Fibroblast of lung (primary cell): ENCODE data around the gene SH2D2A. TPM values are rescaled to one million over a fixed set of nuclear protein-coding genes. Genes with fewer than 3 reads are reported as not detected.

Experiments used
- DNase-seq, 2 donors: peaks; one replicate each; pipeline versions ENCODE4 v3.0.0 to v3.0.0-alpha.2; 2010; ENCODE audit warnings: low read depth in 2 of 2
- H2AFZ ChIP-seq: 2 replicates; pipeline ENCODE4 v1.5.1; 2012; ENCODE audit warnings: low read length, control low read depth, inconsistent platforms
- H3K27ac ChIP-seq: 2 replicates; pipeline ENCODE4 v1.5.1; 2011; ENCODE audit warnings: low read length, control low read depth; ENCODE audit not compliant: insufficient read depth
- H3K27me3 ChIP-seq: 2 replicates; pipeline ENCODE4 v1.5.1; 2011; ENCODE audit warnings: mild to moderate bottlenecking, low read length; ENCODE audit not compliant: control insufficient read depth, insufficient read depth
- H3K36me3 ChIP-seq: 2 replicates; pipeline ENCODE4 v1.5.1; 2011; ENCODE audit warnings: low read length; ENCODE audit not compliant: control insufficient read depth, insufficient read depth
- H3K4me1 ChIP-seq: 2 replicates; pipeline ENCODE4 v1.5.1; 2011; ENCODE audit warnings: low read length; ENCODE audit not compliant: control insufficient read depth, insufficient read depth; ENCODE audit errors: extremely low read depth
- H3K4me2 ChIP-seq: 2 replicates; pipeline ENCODE4 v1.5.1; 2011; ENCODE audit warnings: low read length, control low read depth; ENCODE audit not compliant: insufficient read depth; ENCODE audit errors: extremely low read depth
- H3K4me3 ChIP-seq, 4 experiments: fragments of 200-600 bp in 1 of 4; sonication (generic) in 1 of 4; replicated peaks in 1 of 4; 2 replicates each; pipeline ENCODE4 v1.5.1; 2011 to 2016; ENCODE audit warnings: low read length in 4 of 4, low read depth in 3 of 4, mild to moderate bottlenecking in 3 of 4, control low read depth in 2 of 4, inconsistent platforms in 1 of 4, mixed read lengths in 1 of 4; ENCODE audit not compliant: insufficient read depth in 1 of 4; ENCODE audit errors: control extremely low read depth in 1 of 4
- H3K79me2 ChIP-seq: 2 replicates; pipeline ENCODE4 v1.5.1; 2012; ENCODE audit warnings: mild to moderate bottlenecking, low read length, inconsistent platforms; ENCODE audit not compliant: control insufficient read depth, insufficient read depth
- H3K9ac ChIP-seq: 2 replicates; pipeline ENCODE4 v1.5.1; 2011; ENCODE audit warnings: mild to moderate bottlenecking, low read length, control low read depth; ENCODE audit not compliant: insufficient read depth
- H3K9me3 ChIP-seq: 2 replicates; pipeline ENCODE4 v1.5.1; 2012; ENCODE audit warnings: low read depth, low read length; ENCODE audit not compliant: control insufficient read depth, insufficient read depth
- H4K20me1 ChIP-seq: 2 replicates; pipeline ENCODE4 v1.5.1; 2011; ENCODE audit warnings: low read length; ENCODE audit not compliant: control insufficient read depth, insufficient read depth; ENCODE audit errors: extremely low read depth
- EZH2 ChIP-seq: IDR thresholded peaks from 2 replicates; pipeline ENCODE4 v1.5.1; 2012; ENCODE audit warnings: low read length, control low read depth, mild to moderate bottlenecking; ENCODE audit errors: missing control alignments
- polyA plus RNA-seq, 2 donors: library from polyadenylated mRNA; depleted of rRNA in 1 of 2; stranded (reverse) in 1 of 2; unstranded in 1 of 2; fragments of >200 nt; gene quantifications; 2 replicates each; pipeline ENCODE4 v1.2.1, GENCODE V29; 2011 to 2012; ENCODE audit warnings: missing spikeins in 1 of 2
- total RNA-seq: library from RNA; depleted of rRNA; stranded (reverse); fragments of >200 nt; gene quantifications from 2 replicates; pipeline ENCODE4 v1.2.1, GENCODE V29; 2014
- TF ChIP-seq, protein P1 (sequence below), 2 donors: IDR thresholded peaks in 1 of 2; conservative IDR thresholded peaks in 1 of 2; 1 replicate in 1 of 2; 2 replicates in 1 of 2; pipeline ENCODE4 v1.5.1; 2011 to 2012; ENCODE audit warnings: low read length in 2 of 2, control low read depth in 1 of 2, inconsistent platforms in 1 of 2, low read depth in 1 of 2, mild to moderate bottlenecking in 1 of 2

The SH2D2A gene
- total and polyA plus RNA-seq, 2 donors (not counting 1 experiment from before 2014, with no cell fraction given): not detected

DNA sequence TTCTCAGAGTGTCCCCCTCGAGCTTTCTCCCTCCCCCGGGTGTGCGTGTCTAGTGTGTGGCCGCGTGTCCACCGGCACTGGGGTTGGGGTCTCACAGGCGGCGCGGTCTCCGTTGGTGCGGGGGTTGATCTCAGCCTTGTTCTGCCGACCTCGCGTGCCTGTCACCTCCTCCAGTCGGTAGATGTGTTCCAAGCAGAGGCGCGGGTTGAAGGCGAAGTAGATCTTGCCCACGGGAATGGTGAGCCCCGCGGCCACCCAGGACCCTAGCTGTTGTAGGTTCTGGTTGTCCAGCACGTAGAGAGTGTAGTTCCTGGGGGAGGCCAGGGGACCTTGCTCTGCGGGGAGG lies 32.5 kb upstream of the SH2D2A start:
- Histone ChIP-seq H3K27ac (no peak overlapping the region), H3K27me3 (peaks cover 55% of the 10 kb centered on the region), H3K4me3 (no peak overlapping the region), H3K4me1 (peaks cover 3% of the 10 kb centered on the region), H3K9me3 (no peaks in the 10 kb centered on the region), H3K79me2 (no peaks in the 10 kb centered on the region), H3K4me2 (no peak overlapping the region), H2AFZ (no peak overlapping the region), H3K36me3 (no peaks in the 10 kb centered on the region), H4K20me1 (no peaks in the 10 kb centered on the region), H3K9ac (no peak overlapping the region)
- TF ChIP-seq EZH2: peak; percentile 43
- TF ChIP-seq, protein P1, sequence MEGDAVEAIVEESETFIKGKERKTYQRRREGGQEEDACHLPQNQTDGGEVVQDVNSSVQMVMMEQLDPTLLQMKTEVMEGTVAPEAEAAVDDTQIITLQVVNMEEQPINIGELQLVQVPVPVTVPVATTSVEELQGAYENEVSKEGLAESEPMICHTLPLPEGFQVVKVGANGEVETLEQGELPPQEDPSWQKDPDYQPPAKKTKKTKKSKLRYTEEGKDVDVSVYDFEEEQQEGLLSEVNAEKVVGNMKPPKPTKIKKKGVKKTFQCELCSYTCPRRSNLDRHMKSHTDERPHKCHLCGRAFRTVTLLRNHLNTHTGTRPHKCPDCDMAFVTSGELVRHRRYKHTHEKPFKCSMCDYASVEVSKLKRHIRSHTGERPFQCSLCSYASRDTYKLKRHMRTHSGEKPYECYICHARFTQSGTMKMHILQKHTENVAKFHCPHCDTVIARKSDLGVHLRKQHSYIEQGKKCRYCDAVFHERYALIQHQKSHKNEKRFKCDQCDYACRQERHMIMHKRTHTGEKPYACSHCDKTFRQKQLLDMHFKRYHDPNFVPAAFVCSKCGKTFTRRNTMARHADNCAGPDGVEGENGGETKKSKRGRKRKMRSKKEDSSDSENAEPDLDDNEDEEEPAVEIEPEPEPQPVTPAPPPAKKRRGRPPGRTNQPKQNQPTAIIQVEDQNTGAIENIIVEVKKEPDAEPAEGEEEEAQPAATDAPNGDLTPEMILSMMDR (conservative IDR thresholded peaks at IDR 0.05 in 1 of 2, IDR thresholded peaks at IDR 0.05 in 1 of 2; ENCODE audit: low read depth in 1 of 2, low read length in 2 of 2): no peak
- no peak for DNase-seq

DNA sequence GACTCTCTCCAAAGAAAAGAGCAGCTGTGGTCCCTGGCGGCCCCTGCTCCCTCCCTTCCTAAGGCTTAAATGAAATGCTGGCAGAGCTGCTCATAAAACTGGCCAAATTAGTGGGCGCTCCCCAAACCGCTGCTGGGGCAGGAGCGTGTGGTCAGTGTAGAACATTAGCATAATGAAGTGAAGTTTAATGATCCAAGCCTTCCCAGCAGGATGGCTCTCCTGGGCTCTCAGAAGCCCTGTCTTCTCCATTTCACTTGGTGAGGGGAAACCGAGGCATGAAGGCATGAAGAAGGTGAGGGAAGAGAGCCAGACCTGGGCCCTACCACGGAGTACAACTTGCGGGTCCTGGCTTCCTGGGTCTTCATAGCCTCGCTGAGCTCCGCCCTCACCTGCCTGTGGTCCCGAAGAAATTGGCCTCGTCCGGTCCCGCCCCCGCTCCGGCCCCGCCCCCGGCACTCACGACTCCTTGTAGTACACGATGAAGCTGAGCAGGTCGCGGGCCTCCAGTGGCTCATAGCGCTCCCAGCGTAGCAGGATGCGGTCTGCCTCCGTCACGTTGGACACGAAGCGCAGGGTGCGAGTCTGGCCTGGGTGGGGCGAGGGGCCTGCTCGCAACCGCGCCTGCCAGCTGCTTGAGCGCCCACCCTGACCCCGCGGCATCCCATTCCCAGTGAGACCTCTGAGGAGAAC lies 32.0 kb upstream of the SH2D2A start:
- no peaks in the 10 kb centered on the region for H3K79me2 ChIP-seq
- no peak overlapping the region for H3K4me3 ChIP-seq
- H2AFZ ChIP-seq: no peak overlapping the region
- H3K4me1 ChIP-seq: peaks cover 3% of the 10 kb centered on the region
- no peak overlapping the region for H3K4me2 ChIP-seq
- no peak for TF ChIP-seq EZH2
- TF ChIP-seq, protein P1 (conservative IDR thresholded peaks at IDR 0.05 in 1 of 2, IDR thresholded peaks at IDR 0.05 in 1 of 2; ENCODE audit: low read depth in 1 of 2, low read length in 2 of 2): no peak
- no peak overlapping the region for H3K27ac ChIP-seq
- H4K20me1 ChIP-seq: no peaks in the 10 kb centered on the region
- H3K36me3 ChIP-seq: no peaks in the 10 kb centered on the region
- peaks cover 57% of the 10 kb centered on the region for H3K27me3 ChIP-seq
- no peaks in the 10 kb centered on the region for H3K9me3 ChIP-seq
- DNase-seq: peak in 1 of 2 donors; percentile 49
- H3K9ac ChIP-seq: no peak overlapping the region

DNA sequence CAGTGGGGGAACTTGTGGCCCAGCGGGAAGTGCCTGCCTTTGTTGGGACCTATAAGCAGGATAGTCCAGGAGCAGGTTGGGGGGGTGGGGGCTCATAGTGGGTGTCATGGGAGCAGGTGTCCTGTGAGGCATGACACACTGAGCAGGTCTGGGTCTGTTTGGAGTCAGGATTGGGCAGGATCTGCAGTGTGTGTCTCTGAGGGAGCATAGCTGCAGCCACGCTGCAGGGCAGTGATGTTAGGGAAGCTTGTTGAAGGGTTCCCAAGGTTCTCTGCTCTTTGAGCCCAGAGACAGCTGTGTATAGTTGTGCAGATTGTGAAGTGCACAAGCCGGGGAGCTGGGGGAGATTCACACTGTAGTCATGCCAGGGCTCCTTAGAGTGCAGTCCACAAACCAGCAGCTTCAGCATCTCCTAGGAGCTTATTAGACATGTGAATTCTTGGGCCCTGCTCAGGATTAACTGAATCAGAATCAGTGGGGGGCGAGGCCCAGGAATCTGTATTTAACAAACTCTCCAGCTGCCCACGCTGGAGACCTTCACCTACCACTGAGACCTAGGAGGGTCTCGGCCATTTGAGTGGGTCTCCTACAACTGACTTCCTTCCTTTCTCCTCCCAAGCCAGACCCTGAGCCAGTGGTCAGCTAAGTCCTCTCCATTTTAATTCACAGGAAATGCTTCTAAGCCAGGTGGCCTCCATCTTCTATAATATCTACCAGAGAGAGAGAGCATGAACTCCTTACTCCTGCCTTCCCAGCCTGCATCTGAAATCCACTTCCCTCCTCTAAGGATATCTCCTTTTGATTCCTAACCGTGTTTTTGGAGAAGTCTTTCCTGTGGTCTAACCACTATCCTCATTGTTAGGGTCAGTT lies 31.2 kb upstream of the SH2D2A start:
- Histone ChIP-seq H3K9ac (no peak overlapping the region), H4K20me1 (no peaks in the 10 kb centered on the region), H3K4me1 (peaks cover 3% of the 10 kb centered on the region), H3K27ac (no peak overlapping the region), H3K4me2 (no peak overlapping the region), H3K4me3 (no peak overlapping the region), H3K9me3 (no peaks in the 10 kb centered on the region), H3K36me3 (no peaks in the 10 kb centered on the region), H3K27me3 (peaks cover 59% of the 10 kb centered on the region), H2AFZ (no peak overlapping the region), H3K79me2 (no peaks in the 10 kb centered on the region)
- peak; percentile 46 for TF ChIP-seq EZH2
- TF ChIP-seq, protein P1 (conservative IDR thresholded peaks at IDR 0.05 in 1 of 2, IDR thresholded peaks at IDR 0.05 in 1 of 2; ENCODE audit: low read depth in 1 of 2, low read length in 2 of 2): no peak
- no peak for DNase-seq
